SK-N-SH treated with all-trans-retinoic acid at 6 μM for 48 hours (cell line): ENCODE data around the gene ACTN4.

Experiments used
- ARNTL ChIP-seq: fragments of 450-650 bp; formaldehyde crosslinking; IDR thresholded peaks from 2 replicates; pipeline ENCODE4 v1.5.0; 2020; ENCODE audit warnings: low read depth, mild to moderate bottlenecking, moderate library complexity, borderline replicate concordance
- OSR1 ChIP-seq: fragments of 250-450 bp; sonication (Bioruptor Pico); IDR thresholded peaks from 2 replicates; pipeline ENCODE4 v1.8.0; 2022; ENCODE audit warnings: moderate library complexity, mild to moderate bottlenecking, inconsistent platforms
- SNAI2 ChIP-seq: fragments of 250-450 bp; sonication (Bioruptor Pico); IDR thresholded peaks from 2 replicates; pipeline ENCODE4 v1.5.0; 2020; ENCODE audit warnings: mild to moderate bottlenecking, moderate library complexity
- TCF4 ChIP-seq: fragments of 250-450 bp; sonication (Bioruptor Pico); IDR thresholded peaks from 2 replicates; pipeline ENCODE4 v1.8.0; 2021; ENCODE audit warnings: mild to moderate bottlenecking, moderate library complexity, borderline replicate concordance
- ZFP3 ChIP-seq: fragments of 250-450 bp; sonication (Bioruptor Pico); IDR thresholded peaks from 2 replicates; pipeline ENCODE4 v1.5.0; 2020; ENCODE audit warnings: mild to moderate bottlenecking, moderate library complexity
- ZFP30 ChIP-seq: fragments of 450-650 bp; formaldehyde crosslinking; IDR thresholded peaks from 2 replicates; pipeline ENCODE4 v1.5.0; 2022; ENCODE audit warnings: mild to moderate bottlenecking, moderate library complexity
- ZNF565 ChIP-seq: fragments of 450-650 bp; formaldehyde crosslinking; conservative IDR thresholded peaks from 2 replicates; pipeline ENCODE4 v1.5.0; 2020; ENCODE audit warnings: low read depth, mild to moderate bottlenecking, moderate library complexity
- ZNF8 ChIP-seq: fragments of 450-650 bp; formaldehyde crosslinking; IDR thresholded peaks from 2 replicates; pipeline ENCODE4 v1.5.0; 2020; ENCODE audit warnings: mild to moderate bottlenecking, moderate library complexity
- TF ChIP-seq, protein P1 (sequence below): fragments of 250-450 bp; sonication (Bioruptor Pico); IDR thresholded peaks from 2 replicates; pipeline ENCODE4 v1.8.0; 2021; ENCODE audit warnings: low read depth, mild to moderate bottlenecking, moderate library complexity, borderline replicate concordance

DNA sequence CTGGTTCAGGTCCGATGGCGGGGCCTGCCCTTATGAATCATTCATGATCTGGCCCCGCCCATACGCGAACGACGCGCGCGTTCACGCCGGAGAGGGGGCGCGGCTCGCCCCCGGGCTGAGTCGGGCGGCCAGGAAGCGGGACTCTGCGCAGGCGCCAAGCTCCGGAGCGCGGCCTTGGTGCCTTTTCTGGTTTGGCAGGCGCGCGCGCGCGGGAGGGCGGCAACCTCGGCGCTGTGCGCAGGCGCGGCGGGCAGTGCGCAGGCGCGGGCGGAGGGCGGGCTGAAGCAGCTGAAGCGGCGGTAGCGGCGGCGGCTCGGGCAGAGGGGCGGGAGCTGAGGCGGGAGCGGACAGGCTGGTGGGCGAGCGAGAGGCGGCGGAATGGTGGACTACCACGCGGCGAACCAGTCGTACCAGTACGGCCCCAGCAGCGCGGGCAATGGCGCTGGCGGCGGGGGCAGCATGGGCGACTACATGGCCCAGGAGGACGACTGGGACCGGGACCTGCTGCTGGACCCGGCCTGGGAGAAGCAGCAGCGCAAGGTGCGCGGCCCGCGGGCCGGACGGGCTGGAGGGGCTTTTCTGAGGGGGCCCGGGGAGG, at the start of gene ACTN4:
- TF ChIP-seq ZFP3 = no peak
- TF ChIP-seq ARNTL (CRISPR knock-in tag) = no peak
- no peak for TF ChIP-seq ZFP30
- 0 out of 2 replicates have a peak, but pooled peaks have one; percentile 25 for TF ChIP-seq SNAI2 (CRISPR knock-in tag)
- TF ChIP-seq TCF4 (CRISPR knock-in tag) = no peak
- no peak for TF ChIP-seq ZNF565 (CRISPR knock-in tag)
- TF ChIP-seq, protein P1, sequence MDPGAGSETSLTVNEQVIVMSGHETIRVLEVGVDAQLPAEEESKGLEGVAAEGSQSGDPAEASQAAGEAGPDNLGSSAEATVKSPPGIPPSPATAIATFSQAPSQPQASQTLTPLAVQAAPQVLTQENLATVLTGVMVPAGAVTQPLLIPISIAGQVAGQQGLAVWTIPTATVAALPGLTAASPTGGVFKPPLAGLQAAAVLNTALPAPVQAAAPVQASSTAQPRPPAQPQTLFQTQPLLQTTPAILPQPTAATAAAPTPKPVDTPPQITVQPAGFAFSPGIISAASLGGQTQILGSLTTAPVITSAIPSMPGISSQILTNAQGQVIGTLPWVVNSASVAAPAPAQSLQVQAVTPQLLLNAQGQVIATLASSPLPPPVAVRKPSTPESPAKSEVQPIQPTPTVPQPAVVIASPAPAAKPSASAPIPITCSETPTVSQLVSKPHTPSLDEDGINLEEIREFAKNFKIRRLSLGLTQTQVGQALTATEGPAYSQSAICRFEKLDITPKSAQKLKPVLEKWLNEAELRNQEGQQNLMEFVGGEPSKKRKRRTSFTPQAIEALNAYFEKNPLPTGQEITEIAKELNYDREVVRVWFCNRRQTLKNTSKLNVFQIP (CRISPR knock-in tag) = no peak
- TF ChIP-seq ZNF8 (CRISPR knock-in tag) = no peak
- no peak for TF ChIP-seq OSR1 (CRISPR knock-in tag)
